GM23338 (cell line): Measurements from ENCODE around the gene RDH8. TPM values are rescaled to one million over a fixed set of nuclear protein-coding genes. Genes with fewer than 3 reads are reported as not detected.

Experiments used
- ATAC-seq: fragments of 200-7000 bp; cut with Tn5 transposase; 3 replicates; pipeline ENCODE4 v1.9.1; 2020
- DNase-seq: peaks from one replicate; pipeline ENCODE4 v3.0.0-alpha.2; 2015; ENCODE audit warnings: low spot score
- H2AFZ ChIP-seq: fragments of 200-600 bp; sonication (generic); 2 replicates; pipeline ENCODE4 v1.8.0; 2016; ENCODE audit warnings: antibody characterized with exemption, mild to moderate bottlenecking, moderate library complexity
- H3F3A ChIP-seq: fragments of 200-600 bp; sonication (generic); replicated peaks from 2 replicates; pipeline ENCODE4 v1.8.0; 2017; ENCODE audit warnings: antibody characterized with exemption, mixed run types, low read depth
- H3K27ac ChIP-seq: fragments of 200-600 bp; sonication (generic); 2 replicates; pipeline ENCODE4 v1.6.1; 2016; ENCODE audit warnings: low read depth
- H3K27me3 ChIP-seq: fragments of 200-600 bp; sonication (generic); 2 replicates; pipeline ENCODE4 v1.8.0; 2016; ENCODE audit warnings: mild to moderate bottlenecking, mixed run types, moderate library complexity; ENCODE audit not compliant: insufficient read depth
- H3K36me3 ChIP-seq: fragments of 200-600 bp; sonication (generic); 2 replicates; pipeline ENCODE4 v1.8.0; 2016; ENCODE audit warnings: mild to moderate bottlenecking; ENCODE audit not compliant: insufficient read depth
- H3K4me1 ChIP-seq: fragments of 200-600 bp; sonication (generic); 2 replicates; pipeline ENCODE4 v1.8.0; 2016; ENCODE audit warnings: mild to moderate bottlenecking, moderate library complexity; ENCODE audit not compliant: insufficient read depth
- H3K4me2 ChIP-seq: fragments of 200-600 bp; sonication (generic); 2 replicates; pipeline ENCODE4 v1.7.1; 2017; ENCODE audit warnings: mixed run types
- H3K4me3 ChIP-seq: fragments of 200-600 bp; sonication (generic); 2 replicates; pipeline ENCODE4 v1.6.1; 2016; ENCODE audit warnings: mixed run types
- H3K79me2 ChIP-seq: fragments of 200-600 bp; sonication (generic); replicated peaks from 2 replicates; pipeline ENCODE4 v1.8.0; 2017; ENCODE audit warnings: mild to moderate bottlenecking; ENCODE audit not compliant: insufficient read depth
- H3K9me2 ChIP-seq: fragments of 200-600 bp; sonication (generic); 2 replicates; pipeline ENCODE4 v1.8.0; 2017; ENCODE audit not compliant: insufficient read depth
- H4K20me1 ChIP-seq: fragments of 200-600 bp; sonication (generic); replicated peaks from 2 replicates; pipeline ENCODE4 v1.8.0; 2017; ENCODE audit warnings: mild to moderate bottlenecking; ENCODE audit not compliant: insufficient read depth
- H3K27ac Mint-ChIP-seq: 2 replicates; pipeline ENCODE4 v1.8.0; 2020; ENCODE audit warnings: inconsistent platforms, mild to moderate bottlenecking, moderate library complexity, mixed read lengths
- H3K27me3 Mint-ChIP-seq: 3 replicates; pipeline ENCODE4 v1.8.0; 2022; ENCODE audit warnings: low read depth, mild to moderate bottlenecking, moderate library complexity, mixed read lengths, inconsistent platforms; ENCODE audit not compliant: insufficient read depth, poor library complexity
- H3K36me3 Mint-ChIP-seq: 3 replicates; pipeline ENCODE4 v1.8.0; 2021; ENCODE audit warnings: low read depth, mild to moderate bottlenecking, inconsistent platforms, moderate library complexity, mixed read lengths
- H3K4me1 Mint-ChIP-seq: 3 replicates; pipeline ENCODE4 v1.8.0; 2020; ENCODE audit warnings: mild to moderate bottlenecking, inconsistent platforms, mixed read lengths
- H3K4me3 Mint-ChIP-seq: 3 replicates; pipeline ENCODE4 v1.8.0; 2021; ENCODE audit warnings: moderate library complexity, mild to moderate bottlenecking, inconsistent platforms, mixed read lengths
- H3K9me3 Mint-ChIP-seq: 3 replicates; pipeline ENCODE4 v1.8.0; 2020; ENCODE audit warnings: moderate library complexity, mild to moderate bottlenecking, inconsistent platforms, mixed read lengths
- CREB1 ChIP-seq: fragments of 250-450 bp; sonication (Bioruptor Pico); IDR thresholded peaks from 2 replicates; pipeline ENCODE4 v1.5.0; 2020; ENCODE audit warnings: low read depth, mild to moderate bottlenecking, moderate library complexity
- CTCF ChIP-seq, 2 experiments: fragments of 200-600 bp in 1 of 2; sonication (generic) in 1 of 2; conservative IDR thresholded peaks; 2 replicates each; pipeline versions ENCODE4 v1.5.1 to v1.6.1; 2016 to 2017; ENCODE audit warnings: antibody characterized with exemption in 2 of 2, low read depth in 2 of 2, mild to moderate bottlenecking in 2 of 2, moderate library complexity in 1 of 2
- ETS1 ChIP-seq: IDR thresholded peaks from 2 replicates; pipeline ENCODE4 v1.6.1; 2016; ENCODE audit warnings: antibody characterized with exemption
- EZH2 ChIP-seq: fragments of 200-600 bp; sonication (generic); IDR thresholded peaks from one replicate; pipeline ENCODE4 v1.8.0; 2017; ENCODE audit warnings: antibody characterized with exemption, mild to moderate bottlenecking, low read depth; ENCODE audit not compliant: unreplicated experiment
- EZH2phosphoT487 ChIP-seq: fragments of 200-600 bp; sonication (generic); IDR thresholded peaks from one replicate; pipeline ENCODE4 v1.8.1; 2018; ENCODE audit warnings: antibody characterized with exemption; ENCODE audit not compliant: unreplicated experiment
- JUNB ChIP-seq: IDR thresholded peaks from one replicate; pipeline ENCODE4 v1.6.1; 2016; ENCODE audit warnings: antibody characterized with exemption; ENCODE audit not compliant: unreplicated experiment
- NANOG ChIP-seq: IDR thresholded peaks from 2 replicates; pipeline ENCODE4 v1.6.1; 2016; ENCODE audit warnings: antibody characterized with exemption, borderline replicate concordance
- POLR2AphosphoS5 ChIP-seq: IDR thresholded peaks from 2 replicates; pipeline ENCODE4 v1.6.1; 2016; ENCODE audit warnings: antibody characterized with exemption, low read depth
- REST ChIP-seq: IDR thresholded peaks from one replicate; pipeline ENCODE4 v1.6.1; 2018; ENCODE audit warnings: antibody characterized with exemption; ENCODE audit not compliant: unreplicated experiment
- STAT1 ChIP-seq: IDR thresholded peaks from one replicate; pipeline ENCODE4 v1.6.1; 2016; ENCODE audit warnings: antibody characterized with exemption; ENCODE audit not compliant: unreplicated experiment
- ZNF114 ChIP-seq: fragments of 250-450 bp; sonication (Bioruptor Pico); IDR thresholded peaks from 2 replicates; pipeline ENCODE4 v1.5.0; 2020; ENCODE audit warnings: mild to moderate bottlenecking, moderate library complexity
- ZNF331 ChIP-seq: fragments of 250-450 bp; sonication (Bioruptor Pico); IDR thresholded peaks from 2 replicates; pipeline ENCODE4 v1.5.0; 2020; ENCODE audit warnings: low read depth, mild to moderate bottlenecking, moderate library complexity
- polyA plus RNA-seq: library from polyadenylated mRNA; unstranded; fragments of >200 nt; fragmentation: Nextera tagmentation; extraction: Ambion mirVana; gene quantifications from 2 replicates; pipeline ENCODE4 v1.2.1, GENCODE V29; 2016
- total RNA-seq: library from RNA; depleted of rRNA; stranded (reverse); fragments of >200 nt; shearing (Covaris generic); gene quantifications from 2 replicates; pipeline ENCODE4 v1.2.3, GENCODE V29; 2014

The RDH8 gene
- total and polyA plus RNA-seq, 2 experiments from 2014 or later: not detected

DNA sequence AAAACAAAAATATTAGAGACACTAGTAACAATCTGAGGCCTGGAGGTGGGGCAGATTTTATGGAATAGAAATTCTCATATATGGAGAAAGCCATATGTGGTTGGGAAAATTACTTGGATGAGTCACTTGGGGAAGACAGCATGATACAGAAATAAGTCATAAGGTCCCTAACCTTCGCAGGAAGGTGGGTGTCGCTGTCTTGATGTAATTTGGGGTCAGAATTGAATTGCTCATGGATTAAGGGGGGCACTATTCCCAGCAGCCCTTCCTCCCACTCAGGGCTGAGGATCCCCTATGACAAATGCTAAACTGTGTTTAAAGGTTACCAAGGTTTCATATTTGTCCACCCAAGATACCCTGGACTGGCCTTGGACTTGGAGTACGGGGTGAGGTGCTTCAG, 5.0 kb downstream of the RDH8 start:
- H3K36me3 ChIP-seq: no peaks in the 10 kb centered on the region
- H3K4me1 ChIP-seq: no peaks in the 10 kb centered on the region
- no peaks in the 10 kb centered on the region for H3K79me2 ChIP-seq
- Mint-ChIP-seq H3K36me3 (no peaks in the 10 kb centered on the region), H3K4me3 (no peak overlapping the region), H3K27me3 (peaks cover 5% of the 10 kb centered on the region), H3K9me3 (no peaks in the 10 kb centered on the region), H3K4me1 (no peaks in the 10 kb centered on the region), H3K27ac (no peak overlapping the region)
- no peak overlapping the region for H3K4me3 ChIP-seq
- H3K9me2 ChIP-seq: no peaks in the 10 kb centered on the region
- no peak for DNase-seq
- TF ChIP-seq ZNF331 (CRISPR knock-in tag) (no peak), ZNF114 (CRISPR knock-in tag) (no peak), EZH2phosphoT487 (no peak), CREB1 (CRISPR knock-in tag) (no peak), CTCF (conservative IDR thresholded peaks at IDR 0.05; ENCODE audit: low read depth in 2 of 2) (no peak), NANOG (no peak), ETS1 (no peak), EZH2 (no peak), JUNB (no peak), STAT1 (no peak), POLR2AphosphoS5 (no peak)
- no peak overlapping the region for H3K27ac ChIP-seq
- H4K20me1 ChIP-seq: no peaks in the 10 kb centered on the region
- no peak for ATAC-seq
- H2AFZ ChIP-seq: no peak overlapping the region
- H3K27me3 ChIP-seq: no peaks in the 10 kb centered on the region
- no peaks in the 10 kb centered on the region for H3F3A ChIP-seq
- no peak overlapping the region for H3K4me2 ChIP-seq

- H3K4me3 Mint-ChIP-seq: no peak overlapping the region
- ATAC-seq (no peak), DNase-seq (no peak)
- Histone ChIP-seq H3K27me3 (no peaks in the 10 kb centered on the region), H3K27ac (no peak overlapping the region), H3F3A (no peaks in the 10 kb centered on the region), H3K4me1 (no peaks in the 10 kb centered on the region), H3K79me2 (no peaks in the 10 kb centered on the region), H4K20me1 (no peaks in the 10 kb centered on the region), H3K36me3 (no peaks in the 10 kb centered on the region), H3K4me2 (no peak overlapping the region), H3K4me3 (no peak overlapping the region), H3K9me2 (no peaks in the 10 kb centered on the region), H2AFZ (no peak overlapping the region)
- no peak overlapping the region for H3K27ac Mint-ChIP-seq
- no peaks in the 10 kb centered on the region for H3K4me1 Mint-ChIP-seq
- H3K27me3 Mint-ChIP-seq: peaks cover 5% of the 10 kb centered on the region
- H3K36me3 Mint-ChIP-seq: no peaks in the 10 kb centered on the region
- no peaks in the 10 kb centered on the region for H3K9me3 Mint-ChIP-seq
- TF ChIP-seq NANOG (no peak), EZH2phosphoT487 (no peak), ZNF114 (CRISPR knock-in tag) (no peak), ZNF331 (CRISPR knock-in tag) (no peak), REST (no peak), ETS1 (no peak), CREB1 (CRISPR knock-in tag) (no peak), POLR2AphosphoS5 (no peak), JUNB (no peak)
Measured at GRCh38 chr19:10018786-10019185, 5.5 kb downstream of the RDH8 start.
